Liver (tissue), 9 donors: ENCODE data around the gene PSMA1. TPM values are rescaled to one million over a fixed set of nuclear protein-coding genes. Genes with fewer than 3 reads are reported as not detected.
A peak's percentile ranks its signal among the peaks of the same experiment; 100 is the strongest.

Experiments
- DNase-seq: peaks from one replicate; pipeline ENCODE4 v3.0.0-alpha.2; 2017; ENCODE audit warnings: low spot score
- H3K27ac ChIP-seq, 2 donors: one replicate each; pipeline ENCODE4 v1.7.0; 2013; ENCODE audit warnings: inconsistent platforms in 2 of 2, low read length in 2 of 2, control low read depth in 1 of 2, low read depth in 1 of 2, mild to moderate bottlenecking in 1 of 2
- H3K27me3 ChIP-seq, 4 donors: one replicate each; pipeline versions ENCODE4 v1.6.1 to v1.7.0; 2013; ENCODE audit warnings: low read length in 3 of 4, inconsistent platforms in 1 of 4, mild to moderate bottlenecking in 1 of 4, moderate library complexity in 1 of 4; ENCODE audit not compliant: control insufficient read depth in 4 of 4, insufficient read depth in 4 of 4
- H3K36me3 ChIP-seq, 4 donors: one replicate each; pipeline versions ENCODE4 v1.6.1 to v1.7.0; 2013; ENCODE audit warnings: low read length in 3 of 4, mild to moderate bottlenecking in 3 of 4, low read depth in 1 of 4, moderate library complexity in 1 of 4; ENCODE audit not compliant: control insufficient read depth in 4 of 4, insufficient read depth in 3 of 4
- H3K4me1 ChIP-seq, 4 donors: one replicate each; pipeline versions ENCODE4 v1.6.1 to v1.7.0; 2013; ENCODE audit warnings: low read length in 3 of 4, mild to moderate bottlenecking in 3 of 4, moderate library complexity in 1 of 4; ENCODE audit not compliant: control insufficient read depth in 4 of 4, insufficient read depth in 4 of 4
- H3K4me3 ChIP-seq, 3 donors: one replicate each; pipeline versions ENCODE4 v1.6.1 to v1.7.0; 2013; ENCODE audit warnings: low read length in 3 of 3, control low read depth in 1 of 3, low read depth in 1 of 3, mild to moderate bottlenecking in 1 of 3
- H3K9ac ChIP-seq, 2 donors: one replicate each; pipeline ENCODE4 v1.7.0; 2013; ENCODE audit warnings: low read length in 2 of 2, mild to moderate bottlenecking in 2 of 2, moderate library complexity in 2 of 2, control low read depth in 1 of 2, low read depth in 1 of 2
- H3K9me3 ChIP-seq, 4 donors: one replicate each; pipeline versions ENCODE4 v1.6.1 to v1.7.0; 2013; ENCODE audit warnings: low read length in 3 of 4; ENCODE audit not compliant: control insufficient read depth in 4 of 4
- FOXA1 ChIP-seq: IDR thresholded peaks from 2 replicates; pipeline ENCODE4 v1.6.1; 2016; ENCODE audit warnings: antibody characterized with exemption
- FOXA2 ChIP-seq: IDR thresholded peaks from 2 replicates; pipeline ENCODE4 v1.6.1; 2016; ENCODE audit warnings: antibody characterized with exemption
- GABPA ChIP-seq, 2 donors: IDR thresholded peaks in 1 of 2; conservative IDR thresholded peaks in 1 of 2; 2 replicates each; pipeline ENCODE4 v1.6.1; 2016; ENCODE audit warnings: antibody characterized with exemption in 2 of 2, mild to moderate bottlenecking in 1 of 2, moderate library complexity in 1 of 2
- HNF4G ChIP-seq: IDR thresholded peaks from 2 replicates; pipeline ENCODE4 v1.6.1; 2016; ENCODE audit warnings: antibody characterized with exemption
- NR2F2 ChIP-seq: IDR thresholded peaks from 2 replicates; pipeline ENCODE4 v1.6.1; 2016; ENCODE audit warnings: antibody characterized with exemption
- RAD21 ChIP-seq, 2 donors: IDR thresholded peaks; 2 replicates each; pipeline ENCODE4 v1.6.1; 2016; ENCODE audit warnings: antibody characterized with exemption in 2 of 2, mild to moderate bottlenecking in 2 of 2
- RXRA ChIP-seq, 2 donors: IDR thresholded peaks; 2 replicates each; pipeline ENCODE4 v1.6.1; 2017 to 2018; ENCODE audit warnings: antibody characterized with exemption in 2 of 2, mild to moderate bottlenecking in 1 of 2
- SP1 ChIP-seq: IDR thresholded peaks from 2 replicates; pipeline ENCODE4 v1.6.1; 2018; ENCODE audit warnings: antibody characterized with exemption, mild to moderate bottlenecking
- TAF1 ChIP-seq: conservative IDR thresholded peaks from 2 replicates; pipeline ENCODE4 v1.6.1; 2016; ENCODE audit warnings: antibody characterized with exemption, mild to moderate bottlenecking
- YY1 ChIP-seq: IDR thresholded peaks from 2 replicates; pipeline ENCODE4 v1.6.1; 2016; ENCODE audit warnings: antibody characterized with exemption, mild to moderate bottlenecking
- WGBS: extraction: QIAGEN DNeasy Blood & Tissue Kit; methylation state at CpG from one replicate; pipeline ENCODE4 v1.1.7; 2013; 5-methylcytosine and 5-hydroxymethylcytosine counted together
- polyA plus RNA-seq, 2 donors: library from polyadenylated mRNA; stranded (reverse) in 1 of 2; unstranded in 1 of 2; fragments of 200-250 nt in 1 of 2; fragments of >200 nt in 1 of 2; fragmentation: Nextera tagmentation in 1 of 2; extraction: Ambion mirVana in 1 of 2; gene quantifications; one replicate each; pipeline versions ENCODE4 v1.2.1 to v1.2.3, GENCODE V29; 2013 to 2015
- total RNA-seq, 2 donors: library from RNA; depleted of rRNA; stranded (reverse); fragments of >200 nt; gene quantifications; one replicate each; pipeline ENCODE4 v1.2.3, GENCODE V29; 2014
- TF ChIP-seq, protein P1 (sequence below): IDR thresholded peaks from 2 replicates; pipeline ENCODE4 v1.6.1; 2016; ENCODE audit warnings: antibody characterized with exemption
- TF ChIP-seq, protein P2 (sequence below): IDR thresholded peaks from 2 replicates; pipeline ENCODE4 v1.6.1; 2016; ENCODE audit warnings: antibody characterized with exemption
- TF ChIP-seq, protein P3 (sequence below): IDR thresholded peaks from 2 replicates; pipeline ENCODE4 v1.6.1; 2016; ENCODE audit warnings: antibody characterized with exemption
- TF ChIP-seq, protein P4 (sequence below): fragments of 150-350 bp; IDR thresholded peaks from 2 replicates; pipeline ENCODE4 v1.5.1; 2017; ENCODE audit warnings: improper control_type of control experiment, low read depth, low read length; ENCODE audit not compliant: missing input control
- donor health status: healthy.
- donor health status: healthy.
- donor health status: healthy.
- donor health status: healthy.
- donor health status: healthy.

The PSMA1 gene
- total and polyA plus RNA-seq, 4 donors = 76.5 to 191 (median 84.7) TPM

DNA sequence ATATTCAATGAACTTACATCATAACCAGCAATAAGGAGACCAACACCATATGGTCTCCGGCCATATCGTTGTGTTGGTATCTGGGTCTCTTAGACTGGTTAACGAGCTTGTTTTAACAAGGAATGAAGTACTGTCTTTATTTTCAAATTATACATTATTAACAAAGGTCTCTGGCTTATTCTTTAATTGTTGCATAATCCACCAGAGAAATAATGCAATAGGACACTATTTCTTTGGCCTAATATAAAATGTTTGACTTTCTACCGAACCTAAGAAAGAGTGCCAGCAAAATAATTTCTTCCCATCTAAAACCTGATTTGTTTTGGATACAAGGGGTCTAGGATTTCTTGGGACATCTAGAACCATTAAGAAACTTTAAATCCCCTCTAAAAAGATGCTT is 6.4 kb downstream of the PSMA1 start:
- Histone ChIP-seq H3K27me3 (no peaks in the 10 kb centered on the region), H3K36me3 (peaks cover 11 to 58% (median 56%) of the 10 kb centered on the region in 4 donors), H3K9ac (no peak overlapping the region), H3K4me1 (peaks cover 0 to 8% (median 6%) of the 10 kb centered on the region in 4 donors), H3K27ac (no peak overlapping the region), H3K9me3 (no peaks in the 10 kb centered on the region), H3K4me3 (no peak overlapping the region)
- WGBS = 84% methylated on average over 4 of the region's 4 CpGs
- no peak for DNase-seq
- TF ChIP-seq, protein P1, sequence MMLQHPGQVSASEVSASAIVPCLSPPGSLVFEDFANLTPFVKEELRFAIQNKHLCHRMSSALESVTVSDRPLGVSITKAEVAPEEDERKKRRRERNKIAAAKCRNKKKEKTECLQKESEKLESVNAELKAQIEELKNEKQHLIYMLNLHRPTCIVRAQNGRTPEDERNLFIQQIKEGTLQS = no peak
- no peak for TF ChIP-seq GABPA (IDR thresholded peaks at IDR 0.05 in 1 of 2, conservative IDR thresholded peaks at IDR 0.05 in 1 of 2)
- TF ChIP-seq SP1 = no peak
- TF ChIP-seq, protein P2, sequence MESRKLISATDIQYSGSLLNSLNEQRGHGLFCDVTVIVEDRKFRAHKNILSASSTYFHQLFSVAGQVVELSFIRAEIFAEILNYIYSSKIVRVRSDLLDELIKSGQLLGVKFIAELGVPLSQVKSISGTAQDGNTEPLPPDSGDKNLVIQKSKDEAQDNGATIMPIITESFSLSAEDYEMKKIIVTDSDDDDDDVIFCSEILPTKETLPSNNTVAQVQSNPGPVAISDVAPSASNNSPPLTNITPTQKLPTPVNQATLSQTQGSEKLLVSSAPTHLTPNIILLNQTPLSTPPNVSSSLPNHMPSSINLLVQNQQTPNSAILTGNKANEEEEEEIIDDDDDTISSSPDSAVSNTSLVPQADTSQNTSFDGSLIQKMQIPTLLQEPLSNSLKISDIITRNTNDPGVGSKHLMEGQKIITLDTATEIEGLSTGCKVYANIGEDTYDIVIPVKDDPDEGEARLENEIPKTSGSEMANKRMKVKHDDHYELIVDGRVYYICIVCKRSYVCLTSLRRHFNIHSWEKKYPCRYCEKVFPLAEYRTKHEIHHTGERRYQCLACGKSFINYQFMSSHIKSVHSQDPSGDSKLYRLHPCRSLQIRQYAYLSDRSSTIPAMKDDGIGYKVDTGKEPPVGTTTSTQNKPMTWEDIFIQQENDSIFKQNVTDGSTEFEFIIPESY = no peak
- TF ChIP-seq NR2F2 = no peak
- TF ChIP-seq YY1 = no peak
- TF ChIP-seq FOXA1 = no peak
- TF ChIP-seq FOXA2 = no peak
- no peak for TF ChIP-seq TAF1
- TF ChIP-seq, protein P3, sequence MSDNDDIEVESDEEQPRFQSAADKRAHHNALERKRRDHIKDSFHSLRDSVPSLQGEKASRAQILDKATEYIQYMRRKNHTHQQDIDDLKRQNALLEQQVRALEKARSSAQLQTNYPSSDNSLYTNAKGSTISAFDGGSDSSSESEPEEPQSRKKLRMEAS = no peak

DNA sequence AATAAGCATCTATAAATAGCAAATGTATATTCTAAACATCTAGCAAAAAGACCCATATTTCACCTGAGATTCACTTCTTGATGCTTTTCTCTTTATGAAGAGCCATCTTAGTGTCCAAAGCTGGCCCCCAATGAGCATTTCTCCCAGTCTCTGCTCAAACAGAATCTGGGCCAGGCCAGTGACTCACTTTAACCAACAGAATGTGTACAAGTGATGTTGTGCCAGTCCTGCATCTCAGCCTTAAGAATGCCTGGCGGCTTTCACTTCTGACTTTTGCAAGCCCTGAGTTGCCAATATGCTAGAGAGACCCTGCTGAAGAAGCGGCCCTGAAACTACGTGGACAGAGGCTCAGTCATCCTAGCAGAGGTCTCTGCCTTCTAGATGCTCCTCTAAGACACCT is 13.7 kb downstream of the PSMA1 start:
- no peaks in the 10 kb centered on the region for H3K27me3 ChIP-seq
- no peak for DNase-seq
- no peaks in the 10 kb centered on the region for H3K4me1 ChIP-seq
- H3K9ac ChIP-seq = peak overlapping the region in 1 of 2 donors; percentile 13
- H3K4me3 ChIP-seq = no peak overlapping the region
- WGBS = 98% methylated on average over 3 of the region's 3 CpGs
- TF ChIP-seq SP1 = no peak
- TF ChIP-seq TAF1 = no peak
- TF ChIP-seq, protein P2 = no peak
- no peak for TF ChIP-seq NR2F2
- TF ChIP-seq, protein P1 = no peak
- TF ChIP-seq RXRA (IDR thresholded peaks at IDR 0.05) = no peak
- TF ChIP-seq FOXA1 = no peak
- no peak for TF ChIP-seq HNF4G
- TF ChIP-seq, protein P4, sequence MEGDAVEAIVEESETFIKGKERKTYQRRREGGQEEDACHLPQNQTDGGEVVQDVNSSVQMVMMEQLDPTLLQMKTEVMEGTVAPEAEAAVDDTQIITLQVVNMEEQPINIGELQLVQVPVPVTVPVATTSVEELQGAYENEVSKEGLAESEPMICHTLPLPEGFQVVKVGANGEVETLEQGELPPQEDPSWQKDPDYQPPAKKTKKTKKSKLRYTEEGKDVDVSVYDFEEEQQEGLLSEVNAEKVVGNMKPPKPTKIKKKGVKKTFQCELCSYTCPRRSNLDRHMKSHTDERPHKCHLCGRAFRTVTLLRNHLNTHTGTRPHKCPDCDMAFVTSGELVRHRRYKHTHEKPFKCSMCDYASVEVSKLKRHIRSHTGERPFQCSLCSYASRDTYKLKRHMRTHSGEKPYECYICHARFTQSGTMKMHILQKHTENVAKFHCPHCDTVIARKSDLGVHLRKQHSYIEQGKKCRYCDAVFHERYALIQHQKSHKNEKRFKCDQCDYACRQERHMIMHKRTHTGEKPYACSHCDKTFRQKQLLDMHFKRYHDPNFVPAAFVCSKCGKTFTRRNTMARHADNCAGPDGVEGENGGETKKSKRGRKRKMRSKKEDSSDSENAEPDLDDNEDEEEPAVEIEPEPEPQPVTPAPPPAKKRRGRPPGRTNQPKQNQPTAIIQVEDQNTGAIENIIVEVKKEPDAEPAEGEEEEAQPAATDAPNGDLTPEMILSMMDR = no peak
- no peak for TF ChIP-seq RAD21 (IDR thresholded peaks at IDR 0.05)
- peaks cover 11 to 67% (median 63%) of the 10 kb centered on the region in 4 donors for H3K36me3 ChIP-seq
- H3K9me3 ChIP-seq = no peaks in the 10 kb centered on the region
- H3K27ac ChIP-seq = no peak overlapping the region
